PC-9 (cell line): ENCODE measurements around the gene ZNF407. TPM values are rescaled to one million over a fixed set of nuclear protein-coding genes. Genes with fewer than 3 reads are reported as not detected.

Experiments
- BruUV-seq: library from RNA; stranded (reverse); fragments of 400-500 nt; replicated peaks from 2 replicates; lab custom pipeline; 2021; lab: Mats Ljungman, UMichigan
- CTCF ChIA-PET: fragments of 300-600 bp; sonication (Branson Sonifier 250); formaldehyde crosslinking; loops from one replicate; lab custom pipeline; 2022; ENCODE audit warnings: antibody characterized with exemption; lab: Charles Lee
- POLR2A ChIA-PET: fragments of 300-600 bp; sonication (Branson Sonifier 250); formaldehyde crosslinking; loops from one replicate; lab custom pipeline; 2022; ENCODE audit warnings: antibody characterized with exemption; ENCODE audit not compliant: unreplicated experiment; lab: Charles Lee
- DNase-seq, 2 experiments: peaks; one replicate each; pipeline versions ENCODE4 v3.0.0 to v3.0.0-alpha.2; 2015 to 2022; ENCODE audit warnings: mixed read lengths in 1 of 2
- H2AFZ ChIP-seq: fragments of 200-600 bp; sonication (generic); 2 replicates; pipeline ENCODE4 v1.8.1; 2017; ENCODE audit warnings: antibody characterized with exemption
- H3F3A ChIP-seq: fragments of 200-600 bp; sonication (generic); 2 replicates; pipeline ENCODE4 v1.8.1; 2017; ENCODE audit warnings: antibody characterized with exemption, mild to moderate bottlenecking, low read depth; ENCODE audit not compliant: insufficient read depth
- H3K27ac ChIP-seq: fragments of 200-600 bp; sonication (generic); 2 replicates; pipeline ENCODE4 v1.6.1; 2016; ENCODE audit warnings: mixed run types
- H3K27me3 ChIP-seq: fragments of 200-600 bp; sonication (generic); 2 replicates; pipeline ENCODE4 v1.6.1; 2016; ENCODE audit warnings: low read depth, mixed run types; ENCODE audit not compliant: insufficient read depth
- H3K36me3 ChIP-seq: fragments of 200-600 bp; sonication (generic); 2 replicates; pipeline ENCODE4 v1.6.1; 2016; ENCODE audit warnings: low read depth, mixed run types
- H3K4me1 ChIP-seq: fragments of 200-600 bp; sonication (generic); replicated peaks from 2 replicates; pipeline ENCODE4 v1.6.1; 2016; ENCODE audit warnings: mixed run types; ENCODE audit not compliant: insufficient read depth
- H3K4me2 ChIP-seq: fragments of 200-600 bp; sonication (generic); 2 replicates; pipeline ENCODE4 v1.6.1; 2017; ENCODE audit warnings: mixed run types
- H3K4me3 ChIP-seq: fragments of 200-600 bp; sonication (generic); 2 replicates; pipeline ENCODE4 v1.6.1; 2016; ENCODE audit warnings: mixed run types
- H3K79me2 ChIP-seq: fragments of 200-600 bp; sonication (generic); 2 replicates; pipeline ENCODE4 v1.6.1; 2017; ENCODE audit warnings: low read depth, mixed run types
- H3K9me2 ChIP-seq: fragments of 200-600 bp; sonication (generic); 2 replicates; pipeline ENCODE4 v1.8.1; 2017; ENCODE audit warnings: mild to moderate bottlenecking; ENCODE audit not compliant: insufficient read depth
- H3K9me3 ChIP-seq: fragments of 200-600 bp; sonication (generic); 2 replicates; pipeline ENCODE4 v1.8.1; 2016; ENCODE audit warnings: low read depth; ENCODE audit not compliant: insufficient read depth
- H4K20me1 ChIP-seq: fragments of 200-600 bp; sonication (generic); 2 replicates; pipeline ENCODE4 v1.8.1; 2017; ENCODE audit not compliant: insufficient read depth
- EZH2 ChIP-seq: fragments of 200-600 bp; sonication (generic); IDR thresholded peaks from 2 replicates; pipeline ENCODE4 v1.8.0; 2017; ENCODE audit warnings: antibody characterized with exemption, low read depth
- intact Hi-C: fragments of 100-400 bp; cut with micrococcal nuclease; formaldehyde crosslinking; loops from one replicate; pipeline ENCODE4 v1.10.0; 2022; ENCODE audit not compliant: unreplicated experiment
- total RNA-seq: library from RNA; stranded (reverse); gene quantifications from 2 replicates; pipeline ENCODE4 v1.2.3, GENCODE V29; 2021
- TF ChIP-seq, protein P1 (sequence below): fragments of 200-600 bp; sonication (generic); conservative IDR thresholded peaks from 2 replicates; pipeline ENCODE4 v1.6.1; 2017; ENCODE audit warnings: mixed run types, antibody characterized with exemption, mild to moderate bottlenecking, moderate library complexity

The ZNF407 gene
- total RNA-seq, 1 experiment from 2014 or later: 13.4 TPM

DNA sequence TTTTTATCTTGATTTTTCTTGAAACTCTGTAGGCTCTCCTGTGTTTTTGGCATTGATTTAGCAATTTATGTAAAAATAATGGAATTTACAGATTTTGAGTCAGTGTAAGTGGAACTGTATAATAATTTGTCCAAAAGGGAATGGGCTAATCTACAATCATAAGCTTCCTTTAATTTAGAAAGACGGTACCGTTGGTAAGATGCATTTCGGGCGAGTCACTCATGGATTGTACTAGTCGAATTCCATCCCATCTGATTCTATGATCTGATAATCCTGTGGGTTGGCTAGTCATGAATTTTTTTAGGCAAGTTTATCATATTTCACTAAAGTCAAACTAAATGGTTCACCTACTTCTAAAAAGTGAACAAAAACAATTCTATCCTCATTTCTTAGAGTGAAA, 133.4 kb downstream of the ZNF407 start:
- intact Hi-C loops: no loop called here
- Histone ChIP-seq H3K4me1 (no peaks in the 10 kb centered on the region), H4K20me1 (no peaks in the 10 kb centered on the region), H3K36me3 (no peaks in the 10 kb centered on the region), H3K4me2 (no peak overlapping the region), H3K27me3 (no peaks in the 10 kb centered on the region), H3K4me3 (no peak overlapping the region), H3F3A (no peaks in the 10 kb centered on the region), H3K79me2 (no peaks in the 10 kb centered on the region), H2AFZ (no peak overlapping the region), H3K27ac (no peak overlapping the region), H3K9me3 (no peaks in the 10 kb centered on the region), H3K9me2 (peaks cover 6% of the 10 kb centered on the region; the same call in 1 of the 2 replicates)
- CTCF ChIA-PET: no interaction called here
- DNase-seq: peak in 1 of 2 experiments; percentile 16
- TF ChIP-seq, protein P1, sequence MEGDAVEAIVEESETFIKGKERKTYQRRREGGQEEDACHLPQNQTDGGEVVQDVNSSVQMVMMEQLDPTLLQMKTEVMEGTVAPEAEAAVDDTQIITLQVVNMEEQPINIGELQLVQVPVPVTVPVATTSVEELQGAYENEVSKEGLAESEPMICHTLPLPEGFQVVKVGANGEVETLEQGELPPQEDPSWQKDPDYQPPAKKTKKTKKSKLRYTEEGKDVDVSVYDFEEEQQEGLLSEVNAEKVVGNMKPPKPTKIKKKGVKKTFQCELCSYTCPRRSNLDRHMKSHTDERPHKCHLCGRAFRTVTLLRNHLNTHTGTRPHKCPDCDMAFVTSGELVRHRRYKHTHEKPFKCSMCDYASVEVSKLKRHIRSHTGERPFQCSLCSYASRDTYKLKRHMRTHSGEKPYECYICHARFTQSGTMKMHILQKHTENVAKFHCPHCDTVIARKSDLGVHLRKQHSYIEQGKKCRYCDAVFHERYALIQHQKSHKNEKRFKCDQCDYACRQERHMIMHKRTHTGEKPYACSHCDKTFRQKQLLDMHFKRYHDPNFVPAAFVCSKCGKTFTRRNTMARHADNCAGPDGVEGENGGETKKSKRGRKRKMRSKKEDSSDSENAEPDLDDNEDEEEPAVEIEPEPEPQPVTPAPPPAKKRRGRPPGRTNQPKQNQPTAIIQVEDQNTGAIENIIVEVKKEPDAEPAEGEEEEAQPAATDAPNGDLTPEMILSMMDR: no peak
- no peak for TF ChIP-seq EZH2
- POLR2A ChIA-PET: no interaction called here
- no TSS peak for BruUV-seq

DNA sequence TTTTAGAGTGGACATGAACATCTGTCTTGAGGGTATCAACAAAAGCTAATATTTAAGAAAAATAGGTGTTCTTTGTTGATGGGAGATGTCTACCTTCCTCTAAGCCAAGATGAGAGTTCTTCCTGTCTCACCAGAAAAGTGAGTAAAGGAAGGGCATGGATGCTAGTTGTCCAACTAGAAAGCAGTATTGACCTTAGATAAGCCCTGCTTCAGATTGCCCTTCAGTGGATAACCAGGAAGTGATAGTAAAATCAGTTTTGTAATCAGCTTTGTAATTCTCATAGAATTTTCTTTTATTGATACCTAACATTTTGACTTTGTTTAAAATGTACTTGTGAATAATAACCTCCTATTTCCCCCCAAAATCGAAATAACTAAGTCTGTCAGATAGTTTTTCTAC, 134.7 kb downstream of the ZNF407 start:
- no TSS peak for BruUV-seq
- no peaks in the 10 kb centered on the region for H3K27me3 ChIP-seq
- no peak overlapping the region for H3K27ac ChIP-seq
- intact Hi-C loops: no loop called here
- no peak overlapping the region for H3K4me2 ChIP-seq
- H2AFZ ChIP-seq: no peak overlapping the region
- no peaks in the 10 kb centered on the region for H3K36me3 ChIP-seq
- ChIA-PET CTCF (no interaction called here), POLR2A (no interaction called here)
- no peaks in the 10 kb centered on the region for H3K4me1 ChIP-seq
- no peaks in the 10 kb centered on the region for H4K20me1 ChIP-seq
- TF ChIP-seq EZH2: no peak
- TF ChIP-seq, protein P1: no peak
- H3K79me2 ChIP-seq: no peaks in the 10 kb centered on the region
- no peaks in the 10 kb centered on the region for H3K9me3 ChIP-seq
- no peak for DNase-seq
- H3K9me2 ChIP-seq: peaks cover 6% of the 10 kb centered on the region; the same call in 1 of the 2 replicates
- no peak overlapping the region for H3K4me3 ChIP-seq
- no peaks in the 10 kb centered on the region for H3F3A ChIP-seq

DNA sequence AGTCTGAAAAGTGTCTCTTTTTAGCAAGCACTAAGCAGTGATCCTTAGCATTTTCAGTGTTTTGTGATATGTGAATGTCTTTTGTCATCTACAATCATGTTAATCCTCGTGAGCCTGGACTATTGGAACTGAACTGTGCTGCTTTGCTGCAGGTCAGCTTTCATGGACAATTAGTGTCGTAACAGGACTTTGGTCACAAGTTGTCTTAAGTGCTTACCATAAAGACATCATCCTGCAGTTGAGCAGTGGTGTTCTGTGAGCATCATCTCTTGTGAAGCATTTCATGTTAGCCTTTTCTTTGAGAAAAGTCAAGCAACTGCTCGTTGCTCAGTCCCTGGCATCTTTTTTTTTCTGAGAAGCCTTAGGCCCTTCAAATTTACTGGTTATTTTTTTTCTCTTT, 135.9 kb downstream of the ZNF407 start:
- DNase-seq: no peak
- TF ChIP-seq EZH2: no peak
- TF ChIP-seq, protein P1: no peak
- ChIA-PET CTCF (no interaction called here), POLR2A (no interaction called here)
- Histone ChIP-seq H3K36me3 (no peaks in the 10 kb centered on the region), H3F3A (no peaks in the 10 kb centered on the region), H3K9me2 (peaks cover 6% of the 10 kb centered on the region; the same call in 1 of the 2 replicates), H3K9me3 (no peaks in the 10 kb centered on the region), H3K4me2 (no peak overlapping the region), H3K4me3 (no peak overlapping the region), H3K27ac (no peak overlapping the region), H2AFZ (no peak overlapping the region), H3K4me1 (no peaks in the 10 kb centered on the region), H3K27me3 (no peaks in the 10 kb centered on the region), H3K79me2 (no peaks in the 10 kb centered on the region), H4K20me1 (no peaks in the 10 kb centered on the region)
- intact Hi-C loops: no loop called here
- BruUV-seq: no TSS peak
